SK-N-SH treated with all-trans-retinoic acid at 6 μM for 48 hours (cell line): ENCODE results near the gene NAP1L4.

Experiments
- ATAC-seq: fragments of 200-7000 bp; cut with Tn5 transposase; 3 replicates; pipeline ENCODE4 v1.9.1; 2020; ENCODE audit warnings: mild to moderate bottlenecking, moderate library complexity
- ARNTL ChIP-seq: fragments of 450-650 bp; formaldehyde crosslinking; IDR thresholded peaks from 2 replicates; pipeline ENCODE4 v1.5.0; 2020; ENCODE audit warnings: low read depth, mild to moderate bottlenecking, moderate library complexity, borderline replicate concordance
- BACH2 ChIP-seq: fragments of 250-450 bp; sonication (Bioruptor Pico); IDR thresholded peaks from 2 replicates; pipeline ENCODE4 v1.9.0; 2021; ENCODE audit warnings: mild to moderate bottlenecking, borderline replicate concordance
- CREB5 ChIP-seq: fragments of 250-450 bp; sonication (Bioruptor Pico); IDR thresholded peaks from 2 replicates; pipeline ENCODE4 v1.5.1; 2020; ENCODE audit warnings: low read depth, mild to moderate bottlenecking, moderate library complexity
- ESRRG ChIP-seq: fragments of 250-450 bp; sonication (Bioruptor Pico); IDR thresholded peaks from 2 replicates; pipeline ENCODE4 v1.6.1; 2021; ENCODE audit warnings: mild to moderate bottlenecking
- GLIS3 ChIP-seq: fragments of 250-450 bp; sonication (Bioruptor Pico); IDR thresholded peaks from 2 replicates; pipeline ENCODE4 v1.5.0; 2020; ENCODE audit warnings: mild to moderate bottlenecking, moderate library complexity
- ISL1 ChIP-seq: fragments of 250-450 bp; sonication (Bioruptor Pico); IDR thresholded peaks from 2 replicates; pipeline ENCODE4 v2.1.2; 2022; ENCODE audit warnings: mild to moderate bottlenecking, moderate library complexity
- OSR1 ChIP-seq: fragments of 250-450 bp; sonication (Bioruptor Pico); IDR thresholded peaks from 2 replicates; pipeline ENCODE4 v1.8.0; 2022; ENCODE audit warnings: moderate library complexity, mild to moderate bottlenecking, inconsistent platforms
- POU6F1 ChIP-seq: fragments of 250-450 bp; sonication (Bioruptor Pico); IDR thresholded peaks from 2 replicates; pipeline ENCODE4 v1.8.0; 2021; ENCODE audit warnings: low read depth, mild to moderate bottlenecking, moderate library complexity, borderline replicate concordance
- PPARA ChIP-seq: fragments of 250-450 bp; sonication (Bioruptor Pico); IDR thresholded peaks from 2 replicates; pipeline ENCODE4 v1.5.0; 2020; ENCODE audit warnings: mild to moderate bottlenecking, borderline replicate concordance
- RARB ChIP-seq: fragments of 250-450 bp; sonication (Bioruptor Pico); IDR thresholded peaks from 2 replicates; pipeline ENCODE4 v1.8.0; 2021; ENCODE audit warnings: mild to moderate bottlenecking, moderate library complexity
- SNAI2 ChIP-seq: fragments of 250-450 bp; sonication (Bioruptor Pico); IDR thresholded peaks from 2 replicates; pipeline ENCODE4 v1.5.0; 2020; ENCODE audit warnings: mild to moderate bottlenecking, moderate library complexity
- TCF4 ChIP-seq: fragments of 250-450 bp; sonication (Bioruptor Pico); IDR thresholded peaks from 2 replicates; pipeline ENCODE4 v1.8.0; 2021; ENCODE audit warnings: mild to moderate bottlenecking, moderate library complexity, borderline replicate concordance
- TOX ChIP-seq: fragments of 250-450 bp; sonication (Bioruptor Pico); IDR thresholded peaks from 2 replicates; pipeline ENCODE4 v1.8.0; 2021; ENCODE audit warnings: mild to moderate bottlenecking, moderate library complexity, borderline replicate concordance
- ZC3H10 ChIP-seq: fragments of 250-450 bp; sonication (Bioruptor Pico); IDR thresholded peaks from 2 replicates; pipeline ENCODE4 v1.5.1; 2021; ENCODE audit warnings: mild to moderate bottlenecking, moderate library complexity
- ZFP3 ChIP-seq: fragments of 250-450 bp; sonication (Bioruptor Pico); IDR thresholded peaks from 2 replicates; pipeline ENCODE4 v1.5.0; 2020; ENCODE audit warnings: mild to moderate bottlenecking, moderate library complexity
- ZFP30 ChIP-seq: fragments of 450-650 bp; formaldehyde crosslinking; IDR thresholded peaks from 2 replicates; pipeline ENCODE4 v1.5.0; 2022; ENCODE audit warnings: mild to moderate bottlenecking, moderate library complexity
- ZNF565 ChIP-seq: fragments of 450-650 bp; formaldehyde crosslinking; conservative IDR thresholded peaks from 2 replicates; pipeline ENCODE4 v1.5.0; 2020; ENCODE audit warnings: low read depth, mild to moderate bottlenecking, moderate library complexity
- ZNF70 ChIP-seq: fragments of 450-650 bp; formaldehyde crosslinking; IDR thresholded peaks from 2 replicates; pipeline ENCODE4 v1.5.0; 2020; ENCODE audit warnings: mild to moderate bottlenecking, moderate library complexity
- ZNF8 ChIP-seq: fragments of 450-650 bp; formaldehyde crosslinking; IDR thresholded peaks from 2 replicates; pipeline ENCODE4 v1.5.0; 2020; ENCODE audit warnings: mild to moderate bottlenecking, moderate library complexity
- TF ChIP-seq, protein P1 (sequence below): fragments of 250-450 bp; sonication (Bioruptor Pico); IDR thresholded peaks from 2 replicates; pipeline ENCODE4 v1.5.1; 2021; ENCODE audit warnings: mild to moderate bottlenecking, moderate library complexity
- TF ChIP-seq, protein P2 (sequence below): fragments of 250-450 bp; sonication (Bioruptor Pico); IDR thresholded peaks from 2 replicates; pipeline ENCODE4 v1.5.0; 2020; ENCODE audit warnings: mild to moderate bottlenecking, moderate library complexity

The NAP1L4 gene

GRCh38 chr11:2924381-2924780 lies 67.7 kb downstream of the NAP1L4 start:
- ATAC-seq: no peak
- TF ChIP-seq ZNF70: no peak
- TF ChIP-seq, protein P1, sequence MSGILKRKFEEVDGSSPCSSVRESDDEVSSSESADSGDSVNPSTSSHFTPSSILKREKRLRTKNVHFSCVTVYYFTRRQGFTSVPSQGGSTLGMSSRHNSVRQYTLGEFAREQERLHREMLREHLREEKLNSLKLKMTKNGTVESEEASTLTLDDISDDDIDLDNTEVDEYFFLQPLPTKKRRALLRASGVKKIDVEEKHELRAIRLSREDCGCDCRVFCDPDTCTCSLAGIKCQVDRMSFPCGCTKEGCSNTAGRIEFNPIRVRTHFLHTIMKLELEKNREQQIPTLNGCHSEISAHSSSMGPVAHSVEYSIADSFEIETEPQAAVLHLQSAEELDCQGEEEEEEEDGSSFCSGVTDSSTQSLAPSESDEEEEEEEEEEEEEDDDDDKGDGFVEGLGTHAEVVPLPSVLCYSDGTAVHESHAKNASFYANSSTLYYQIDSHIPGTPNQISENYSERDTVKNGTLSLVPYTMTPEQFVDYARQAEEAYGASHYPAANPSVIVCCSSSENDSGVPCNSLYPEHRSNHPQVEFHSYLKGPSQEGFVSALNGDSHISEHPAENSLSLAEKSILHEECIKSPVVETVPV (CRISPR knock-in tag): no peak
- TF ChIP-seq ZFP3 (CRISPR knock-in tag): no peak
- TF ChIP-seq POU6F1 (CRISPR knock-in tag): no peak
- TF ChIP-seq ZFP30 (CRISPR knock-in tag): no peak
- no peak for TF ChIP-seq SNAI2 (CRISPR knock-in tag)
- no peak for TF ChIP-seq ISL1 (CRISPR knock-in tag)
- no peak for TF ChIP-seq ESRRG (CRISPR knock-in tag)
- TF ChIP-seq GLIS3 (CRISPR knock-in tag): no peak
- TF ChIP-seq ZNF565 (CRISPR knock-in tag): no peak
- TF ChIP-seq, protein P2, sequence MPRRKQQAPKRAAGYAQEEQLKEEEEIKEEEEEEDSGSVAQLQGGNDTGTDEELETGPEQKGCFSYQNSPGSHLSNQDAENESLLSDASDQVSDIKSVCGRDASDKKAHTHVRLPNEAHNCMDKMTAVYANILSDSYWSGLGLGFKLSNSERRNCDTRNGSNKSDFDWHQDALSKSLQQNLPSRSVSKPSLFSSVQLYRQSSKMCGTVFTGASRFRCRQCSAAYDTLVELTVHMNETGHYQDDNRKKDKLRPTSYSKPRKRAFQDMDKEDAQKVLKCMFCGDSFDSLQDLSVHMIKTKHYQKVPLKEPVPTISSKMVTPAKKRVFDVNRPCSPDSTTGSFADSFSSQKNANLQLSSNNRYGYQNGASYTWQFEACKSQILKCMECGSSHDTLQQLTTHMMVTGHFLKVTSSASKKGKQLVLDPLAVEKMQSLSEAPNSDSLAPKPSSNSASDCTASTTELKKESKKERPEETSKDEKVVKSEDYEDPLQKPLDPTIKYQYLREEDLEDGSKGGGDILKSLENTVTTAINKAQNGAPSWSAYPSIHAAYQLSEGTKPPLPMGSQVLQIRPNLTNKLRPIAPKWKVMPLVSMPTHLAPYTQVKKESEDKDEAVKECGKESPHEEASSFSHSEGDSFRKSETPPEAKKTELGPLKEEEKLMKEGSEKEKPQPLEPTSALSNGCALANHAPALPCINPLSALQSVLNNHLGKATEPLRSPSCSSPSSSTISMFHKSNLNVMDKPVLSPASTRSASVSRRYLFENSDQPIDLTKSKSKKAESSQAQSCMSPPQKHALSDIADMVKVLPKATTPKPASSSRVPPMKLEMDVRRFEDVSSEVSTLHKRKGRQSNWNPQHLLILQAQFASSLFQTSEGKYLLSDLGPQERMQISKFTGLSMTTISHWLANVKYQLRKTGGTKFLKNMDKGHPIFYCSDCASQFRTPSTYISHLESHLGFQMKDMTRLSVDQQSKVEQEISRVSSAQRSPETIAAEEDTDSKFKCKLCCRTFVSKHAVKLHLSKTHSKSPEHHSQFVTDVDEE: no peak
- TF ChIP-seq CREB5 (CRISPR knock-in tag): no peak
- no peak for TF ChIP-seq ZNF8 (CRISPR knock-in tag)
- TF ChIP-seq BACH2 (CRISPR knock-in tag): no peak
- TF ChIP-seq TOX (CRISPR knock-in tag): no peak

- no peak for ATAC-seq
- TF ChIP-seq CREB5 (CRISPR knock-in tag): no peak
- no peak for TF ChIP-seq ZC3H10 (CRISPR knock-in tag)
- TF ChIP-seq ESRRG (CRISPR knock-in tag): no peak
- TF ChIP-seq ZFP3 (CRISPR knock-in tag): no peak
- no peak for TF ChIP-seq PPARA
- TF ChIP-seq RARB: no peak
- TF ChIP-seq TCF4 (CRISPR knock-in tag): no peak
Measured at GRCh38 chr11:2923446-2924375, 68.4 kb downstream of the NAP1L4 start.

- no peak for ATAC-seq
- no peak for TF ChIP-seq OSR1 (CRISPR knock-in tag)
- no peak for TF ChIP-seq ISL1 (CRISPR knock-in tag)
- TF ChIP-seq, protein P2: no peak
- no peak for TF ChIP-seq ESRRG (CRISPR knock-in tag)
- no peak for TF ChIP-seq ZNF70
- no peak for TF ChIP-seq BACH2 (CRISPR knock-in tag)
- TF ChIP-seq GLIS3 (CRISPR knock-in tag): no peak
- no peak for TF ChIP-seq PPARA
- TF ChIP-seq CREB5 (CRISPR knock-in tag): no peak
- TF ChIP-seq SNAI2 (CRISPR knock-in tag): no peak
- no peak for TF ChIP-seq ARNTL (CRISPR knock-in tag)
- TF ChIP-seq, protein P1 (CRISPR knock-in tag): no peak
- TF ChIP-seq RARB: no peak
- no peak for TF ChIP-seq TOX (CRISPR knock-in tag)
Measured at GRCh38 chr11:2922655-2923054, 69.5 kb downstream of the NAP1L4 start.
